HCT116 (cell line): ENCODE measurements around the gene MNX1. TPM values are rescaled to one million over a fixed set of nuclear protein-coding genes. Genes with fewer than 3 reads are reported as not detected.
A peak's percentile ranks its signal among the peaks of the same experiment; 100 is the strongest.

Experiments used
- ATAC-seq: fragments of 200-7000 bp; cut with Tn5 transposase; 2 replicates; pipeline ENCODE4 v1.9.1; 2020; ENCODE audit warnings: mild to moderate bottlenecking, moderate library complexity
- BruUV-seq: library from RNA; stranded (reverse); fragments of 400-500 nt; replicated peaks from 2 replicates; lab custom pipeline; 2021; lab: Mats Ljungman, UMichigan
- CTCF ChIA-PET: fragments of 300-600 bp; sonication (Branson Sonifier 250); formaldehyde crosslinking; loops from one replicate; lab custom pipeline; 2021; ENCODE audit warnings: antibody characterized with exemption; lab: Charles Lee
- POLR2A ChIA-PET: fragments of 300-600, 350-600 bp; sonication (Branson Sonifier 250); formaldehyde crosslinking; loops from one replicate; lab custom pipeline; 2021; ENCODE audit warnings: antibody characterized with exemption; lab: Charles Lee
- RAD21 ChIA-PET, 2 experiments: fragments of 300-600 bp; sonication (Branson Sonifier 250); formaldehyde crosslinking; loops; one replicate each; lab custom pipeline; 2023; ENCODE audit warnings: low total read pairs in 2 of 2; ENCODE audit not compliant: uncharacterized antibody in 2 of 2, unreplicated experiment in 2 of 2, low non-redundant PET in 1 of 2; lab: Charles Lee
- DNase-seq: peaks from one replicate; pipeline ENCODE4 v3.0.0-alpha.2; 2010; ENCODE audit warnings: low read depth, low spot score
- H2AFZ ChIP-seq: fragments of 200-600 bp; shearing (Covaris generic), sonication (generic); 2 replicates; pipeline ENCODE4 v1.6.1; 2017; ENCODE audit warnings: low read depth, mixed run types, mixed read lengths, antibody characterized with exemption, low read length; ENCODE audit not compliant: poor library complexity, severe bottlenecking
- H3K27ac ChIP-seq: 2 replicates; pipeline ENCODE4 v1.5.1; 2012; ENCODE audit warnings: low read depth, low read length
- H3K27me3 ChIP-seq: fragments of 200-600 bp; sonication (generic); 2 replicates; pipeline ENCODE4 v1.6.1; 2016; ENCODE audit warnings: mixed run types, low read length, mixed read lengths; ENCODE audit not compliant: insufficient read depth
- H3K36me3 ChIP-seq, 2 experiments: fragments of 200-500 bp in 1 of 2; fragments of 200-600 bp in 1 of 2; sonication (Bioruptor generic) in 1 of 2; sonication (generic) in 1 of 2; 2 replicates each; pipeline versions ENCODE4 v1.5.1 to v1.6.1; 2014 to 2016; ENCODE audit warnings: low read length in 2 of 2, inconsistent platforms in 1 of 2, mixed read lengths in 1 of 2, mixed run types in 1 of 2; ENCODE audit not compliant: insufficient read depth in 2 of 2, control insufficient read depth in 1 of 2
- H3K4me1 ChIP-seq, 2 experiments: fragments of 200-600 bp in 1 of 2; sonication (generic) in 1 of 2; 2 replicates each; pipeline versions ENCODE4 v1.5.1 to v1.6.1; 2012 to 2017; ENCODE audit warnings: low read length in 2 of 2, inconsistent platforms in 1 of 2, mild to moderate bottlenecking in 1 of 2, mixed read lengths in 1 of 2, mixed run types in 1 of 2, moderate library complexity in 1 of 2; ENCODE audit not compliant: insufficient read depth in 2 of 2, control insufficient read depth in 1 of 2
- H3K4me2 ChIP-seq: fragments of 200-600 bp; sonication (generic); 2 replicates; pipeline ENCODE4 v1.6.1; 2017; ENCODE audit warnings: mixed run types, low read length, mixed read lengths
- H3K4me3 ChIP-seq, 2 experiments: fragments of 200-600 bp in 1 of 2; sonication (generic) in 1 of 2; replicated peaks in 1 of 2; 2 replicates each; pipeline ENCODE4 v1.5.1; 2011 to 2016; ENCODE audit warnings: low read length in 2 of 2, control low read depth in 1 of 2, low read depth in 1 of 2, mild to moderate bottlenecking in 1 of 2, mixed read lengths in 1 of 2, mixed run types in 1 of 2
- H3K79me2 ChIP-seq: fragments of 200-600 bp; sonication (generic); 2 replicates; pipeline ENCODE4 v1.6.1; 2017; ENCODE audit warnings: mild to moderate bottlenecking, mixed run types, low read length, moderate library complexity, mixed read lengths; ENCODE audit not compliant: insufficient read depth
- H3K9ac ChIP-seq: fragments of 200-600 bp; sonication (generic); 2 replicates; pipeline ENCODE4 v1.6.1; 2016; ENCODE audit warnings: low read length, mixed read lengths
- H3K9me2 ChIP-seq: fragments of 200-600 bp; sonication (generic), shearing (Covaris generic); 2 replicates; pipeline ENCODE4 v1.6.1; 2017; ENCODE audit warnings: mixed run types, mild to moderate bottlenecking, moderate library complexity; ENCODE audit not compliant: insufficient read depth
- H3K9me3 ChIP-seq, 2 experiments: fragments of 200-500 bp in 1 of 2; fragments of 200-600 bp in 1 of 2; sonication (Bioruptor generic) in 1 of 2; sonication (generic) in 1 of 2; 2 replicates each; pipeline ENCODE4 v1.6.1; 2014 to 2017; ENCODE audit warnings: low read length in 2 of 2, mixed read lengths in 2 of 2, inconsistent platforms in 1 of 2, low read depth in 1 of 2, mild to moderate bottlenecking in 1 of 2, mixed run types in 1 of 2, moderate library complexity in 1 of 2; ENCODE audit not compliant: control insufficient read depth in 1 of 2, insufficient read depth in 1 of 2
- H4K20me1 ChIP-seq: fragments of 200-600 bp; sonication (generic), shearing (Covaris generic); 2 replicates; pipeline ENCODE4 v1.6.1; 2017; ENCODE audit warnings: mixed run types, mild to moderate bottlenecking, moderate library complexity; ENCODE audit not compliant: insufficient read depth
- CEBPB ChIP-seq: IDR thresholded peaks from 2 replicates; pipeline ENCODE4 v1.6.1; 2012; ENCODE audit warnings: low read depth
- CTCF ChIP-seq, 3 experiments: fragments of 200-600 bp in 1 of 3; sonication (generic) in 1 of 3; IDR thresholded peaks in 2 of 3; conservative IDR thresholded peaks in 1 of 3; 2 replicates each; pipeline ENCODE4 v1.5.1; 2012 to 2017; ENCODE audit warnings: low read depth in 2 of 3, low read length in 2 of 3, antibody characterized with exemption in 1 of 3, borderline replicate concordance in 1 of 3, control low read depth in 1 of 3, mild to moderate bottlenecking in 1 of 3, mixed read lengths in 1 of 3, mixed run types in 1 of 3, moderate library complexity in 1 of 3; ENCODE audit not compliant: insufficient read depth in 1 of 3
- RAD21 ChIP-seq: IDR thresholded peaks from 2 replicates; pipeline ENCODE4 v1.6.1; 2012; ENCODE audit warnings: low read depth, mild to moderate bottlenecking
- REST ChIP-seq: IDR thresholded peaks from 2 replicates; pipeline ENCODE4 v1.6.1; 2012; ENCODE audit warnings: low read depth
- SIN3A ChIP-seq: IDR thresholded peaks from 2 replicates; pipeline ENCODE4 v1.6.1; 2012; ENCODE audit warnings: low read depth
- intact Hi-C: fragments of 100-400 bp; cut with micrococcal nuclease; formaldehyde crosslinking; loops from 2 replicates; pipeline ENCODE4 v1.10.0; 2022
- total RNA-seq: library from RNA; stranded (reverse); gene quantifications from one replicate; pipeline ENCODE4 v1.2.1, GENCODE V29; 2021; ENCODE audit not compliant: unreplicated experiment

The MNX1 gene
- total RNA-seq, 1 experiment from 2014 or later: 7.7 TPM

- Histone ChIP-seq H4K20me1 (no peaks in the 10 kb centered on the region), H3K27me3 (no peaks in the 10 kb centered on the region), H3K27ac (no peak overlapping the region), H3K4me3 (no peak overlapping the region), H3K79me2 (0 out of 2 replicates have a peak, but pooled peaks cover 3% of the 10 kb centered on the region), H3K36me3 (peaks cover 25 to 28% of the 10 kb centered on the region in 2 experiments; a peak in 3 of 4 replicates), H3K4me2 (no peak overlapping the region), H3K9me3 (no peaks in the 10 kb centered on the region), H2AFZ (no peak overlapping the region), H3K4me1 (no peaks in the 10 kb centered on the region), H3K9me2 (no peaks in the 10 kb centered on the region), H3K9ac (no peak overlapping the region)
- DNase-seq (no peak), ATAC-seq (peak; percentile 75)
- POLR2A ChIA-PET: no interaction called here
- no TSS peak for BruUV-seq
- TF ChIP-seq RAD21 (peak; percentile 59), REST (no peak), CTCF (IDR thresholded peaks at IDR 0.05 in 2 of 3, conservative IDR thresholded peaks at IDR 0.05 in 1 of 3; ENCODE audit: borderline replicate concordance in 1 of 3, insufficient read depth in 1 of 3, low read depth in 2 of 3, low read length in 2 of 3) (peak; percentile 19 to 49 (median 49); a peak in 3 of 6 replicates), SIN3A (no peak), CEBPB (no peak)
- intact Hi-C loops: loop anchor here (5.0 to 10.0 kb wide), 2 partner anchors 302 to 415 kb away; no protein-coding TSS in a partner anchor
- RAD21 ChIA-PET: interaction anchor here in 1 of 2 experiments (0.7 kb wide), 1 partner anchor 52 kb away, joined by 3 read pairs; no protein-coding TSS in a partner anchor
- CTCF ChIA-PET: interaction anchor here (1.1 kb wide), 1 partner anchor 20 kb away, joined by 3 read pairs; no protein-coding TSS in a partner anchor
These were observed 40.5 kb downstream of the MNX1 start for GRCh38 chr7:156969972-156970420.
